Heart left ventricle (tissue), 13 donors: ENCODE results near the gene ANKMY2.

ENCODE experiments used
- POLR2A ChIP-seq, 2 donors: fragments of 450-650 bp; IDR thresholded peaks; one replicate each; pipeline ENCODE4 v1.6.1; 2017; ENCODE audit warnings: antibody characterized with exemption in 2 of 2, mild to moderate bottlenecking in 2 of 2, moderate library complexity in 2 of 2
- TF ChIP-seq, protein P1 (sequence below), 12 donors: fragments of 200-600 bp; sonication (generic) in 4 of 12; IDR thresholded peaks; one replicate each; pipeline versions ENCODE4 v1.5.0 to v1.8.0; 2018 to 2022; ENCODE audit warnings: antibody characterized with exemption in 12 of 12, mild to moderate bottlenecking in 5 of 12
- donor health status: ischemic (EF 13 %, LVEDD 7.1; RV severe dilation, severe dysfunction).
- donor health status: DM: no; HTN: yes; CAD: no.
- donor health status: DM: no; HTN: no; CAD: no.
- donor health status: ischemic (EF 25% LVEDD 6.9; RV normal size, moderate dysfunction).
- donor health status: ischemic (EF 25% LVEDD 5.7; RV mildly dilated, moderate dysfunction).
- donor health status: ischemic (EF 35%, LVEDD 5.7; RV mildly dilated, moderate dysfunction).
- donor health status: nonischemic (EF 11% LVEDD 7.7; RV severe dilation, severe dysfunction).
- donor health status: DM: yes; HTN: yes; CAD: no.
- donor health status: PGD.
- donor health status: ischemic (EF 29% LVEDD 5.4; RV normal size, mild dysfunction).
- donor health status: nonischemic (EF 23%, LVEDD 6.1; RV moderate dilation, normal function).

DNA sequence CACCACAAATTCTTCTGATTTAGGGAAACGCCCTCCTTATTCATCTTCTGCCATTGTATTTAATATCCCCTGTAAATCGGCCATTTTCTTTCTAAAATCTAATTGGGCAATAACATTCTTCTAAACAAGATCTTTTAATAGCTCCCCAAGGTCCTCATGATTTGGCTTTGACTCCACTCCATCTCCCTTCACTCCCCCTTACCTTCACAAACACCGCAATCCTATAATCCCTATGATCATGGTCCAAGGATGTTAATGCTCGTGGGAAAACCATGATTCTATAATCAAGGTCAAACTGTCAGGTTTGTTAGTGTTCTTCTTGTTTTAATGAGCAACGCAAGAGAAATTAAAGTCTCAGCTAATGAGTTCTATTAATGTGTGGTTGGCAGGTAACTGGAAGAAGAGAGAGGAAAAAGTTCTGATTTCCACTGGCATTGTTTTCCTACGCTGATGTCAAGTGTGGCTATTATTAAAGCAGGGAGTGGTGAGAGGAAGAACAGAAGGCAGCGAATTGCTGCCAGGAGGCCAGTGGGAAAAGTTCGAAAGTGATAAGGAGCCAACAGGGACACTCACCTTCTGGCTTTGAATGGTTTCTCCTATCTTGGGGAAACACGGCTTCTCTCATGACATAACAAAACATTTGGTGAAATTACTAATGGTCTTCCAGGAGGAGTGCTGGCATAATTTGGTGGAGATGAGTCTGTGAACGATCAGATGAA, 90.9 kb downstream of the ANKMY2 start:
- TF ChIP-seq, protein P1, sequence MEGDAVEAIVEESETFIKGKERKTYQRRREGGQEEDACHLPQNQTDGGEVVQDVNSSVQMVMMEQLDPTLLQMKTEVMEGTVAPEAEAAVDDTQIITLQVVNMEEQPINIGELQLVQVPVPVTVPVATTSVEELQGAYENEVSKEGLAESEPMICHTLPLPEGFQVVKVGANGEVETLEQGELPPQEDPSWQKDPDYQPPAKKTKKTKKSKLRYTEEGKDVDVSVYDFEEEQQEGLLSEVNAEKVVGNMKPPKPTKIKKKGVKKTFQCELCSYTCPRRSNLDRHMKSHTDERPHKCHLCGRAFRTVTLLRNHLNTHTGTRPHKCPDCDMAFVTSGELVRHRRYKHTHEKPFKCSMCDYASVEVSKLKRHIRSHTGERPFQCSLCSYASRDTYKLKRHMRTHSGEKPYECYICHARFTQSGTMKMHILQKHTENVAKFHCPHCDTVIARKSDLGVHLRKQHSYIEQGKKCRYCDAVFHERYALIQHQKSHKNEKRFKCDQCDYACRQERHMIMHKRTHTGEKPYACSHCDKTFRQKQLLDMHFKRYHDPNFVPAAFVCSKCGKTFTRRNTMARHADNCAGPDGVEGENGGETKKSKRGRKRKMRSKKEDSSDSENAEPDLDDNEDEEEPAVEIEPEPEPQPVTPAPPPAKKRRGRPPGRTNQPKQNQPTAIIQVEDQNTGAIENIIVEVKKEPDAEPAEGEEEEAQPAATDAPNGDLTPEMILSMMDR (IDR thresholded peaks at IDR 0.05), result no peak
- TF ChIP-seq POLR2A (IDR thresholded peaks at IDR 0.05), result no peak
